ENCODE data around the gene KSR1.

The KSR1 gene

GRCh38 chr17:27540318-27541101, 84.3 kb downstream of the KSR1 start:
- Histone ChIP-seq H3K36me3 (no peaks in the 10 kb centered on the region), H3K27me3 (no peaks in the 10 kb centered on the region), H3K9me3 (no peaks in the 10 kb centered on the region), H3K4me3 (ENCODE audit: low read depth in 1 of 2, low read length in 1 of 2) (peak overlapping the region in 1 of 2 experiments; percentile 12), H3K27ac (peak overlapping the region; percentile 37), H3K4me1 (ENCODE audit: control insufficient read depth in 1 of 2, insufficient read depth in 1 of 2, low read depth in 1 of 2, low read length in 1 of 2) (peaks cover 37 to 39% of the 10 kb centered on the region in 2 experiments)
- TF ChIP-seq, protein P1, sequence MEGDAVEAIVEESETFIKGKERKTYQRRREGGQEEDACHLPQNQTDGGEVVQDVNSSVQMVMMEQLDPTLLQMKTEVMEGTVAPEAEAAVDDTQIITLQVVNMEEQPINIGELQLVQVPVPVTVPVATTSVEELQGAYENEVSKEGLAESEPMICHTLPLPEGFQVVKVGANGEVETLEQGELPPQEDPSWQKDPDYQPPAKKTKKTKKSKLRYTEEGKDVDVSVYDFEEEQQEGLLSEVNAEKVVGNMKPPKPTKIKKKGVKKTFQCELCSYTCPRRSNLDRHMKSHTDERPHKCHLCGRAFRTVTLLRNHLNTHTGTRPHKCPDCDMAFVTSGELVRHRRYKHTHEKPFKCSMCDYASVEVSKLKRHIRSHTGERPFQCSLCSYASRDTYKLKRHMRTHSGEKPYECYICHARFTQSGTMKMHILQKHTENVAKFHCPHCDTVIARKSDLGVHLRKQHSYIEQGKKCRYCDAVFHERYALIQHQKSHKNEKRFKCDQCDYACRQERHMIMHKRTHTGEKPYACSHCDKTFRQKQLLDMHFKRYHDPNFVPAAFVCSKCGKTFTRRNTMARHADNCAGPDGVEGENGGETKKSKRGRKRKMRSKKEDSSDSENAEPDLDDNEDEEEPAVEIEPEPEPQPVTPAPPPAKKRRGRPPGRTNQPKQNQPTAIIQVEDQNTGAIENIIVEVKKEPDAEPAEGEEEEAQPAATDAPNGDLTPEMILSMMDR (IDR thresholded peaks at IDR 0.05), result no peak

- Histone ChIP-seq H3K9me3 (no peaks in the 10 kb centered on the region), H3K36me3 (no peaks in the 10 kb centered on the region), H3K27me3 (no peaks in the 10 kb centered on the region), H3K4me1 (ENCODE audit: control insufficient read depth in 1 of 2, insufficient read depth in 1 of 2, low read depth in 1 of 2, low read length in 1 of 2) (peaks cover 39 to 41% of the 10 kb centered on the region in 2 experiments), H3K27ac (no peak overlapping the region), H3K4me3 (ENCODE audit: low read depth in 1 of 2, low read length in 1 of 2) (no peak overlapping the region)
- TF ChIP-seq, protein P1 (IDR thresholded peaks at IDR 0.05), result no peak
Observed at GRCh38 chr17:27541301-27542023, 85.2 kb downstream of the KSR1 start.

- H3K27ac ChIP-seq, result no peak overlapping the region
Observed at GRCh38 chr17:27542841-27543463, 86.7 kb downstream of the KSR1 start.

DNA sequence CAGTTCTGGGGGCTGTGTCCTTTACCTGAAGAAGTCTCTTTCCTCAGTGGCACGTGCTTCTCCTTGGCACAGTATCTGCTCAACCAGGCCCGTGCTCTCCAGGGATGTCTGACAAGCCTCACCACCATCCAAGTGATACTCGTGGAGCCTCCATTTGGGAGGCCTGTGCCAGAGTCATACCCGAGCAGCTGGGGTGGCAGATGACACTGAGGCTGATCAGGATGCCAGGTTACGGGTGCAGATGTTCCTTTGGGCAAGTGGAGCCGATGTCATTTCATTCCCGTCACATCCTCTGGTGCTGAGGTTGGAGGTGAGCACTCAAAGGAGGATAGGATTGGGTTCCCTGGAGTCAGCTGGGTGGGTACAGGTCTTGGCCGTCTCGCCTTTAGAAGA, 87.2 kb downstream of the KSR1 start:
- H3K36me3 ChIP-seq, result no peaks in the 10 kb centered on the region
- no peaks in the 10 kb centered on the region for H3K9me3 ChIP-seq
- TF ChIP-seq, protein P1 (IDR thresholded peaks at IDR 0.05), result no peak
- no peak overlapping the region for H3K27ac ChIP-seq
- H3K4me1 ChIP-seq (ENCODE audit: control insufficient read depth in 1 of 2, insufficient read depth in 1 of 2, low read depth in 1 of 2, low read length in 1 of 2), result peaks cover 39 to 41% of the 10 kb centered on the region in 2 experiments
- H3K4me3 ChIP-seq (ENCODE audit: low read depth in 1 of 2, low read length in 1 of 2), result no peak overlapping the region
- H3K27me3 ChIP-seq, result no peaks in the 10 kb centered on the region

More at GRCh38 chr17:27542841-27543463, 86.7 kb downstream of the KSR1 start:
- Histone ChIP-seq H3K4me3 (ENCODE audit: low read depth in 1 of 2, low read length in 1 of 2) (no peak overlapping the region), H3K9me3 (no peaks in the 10 kb centered on the region), H3K27me3 (no peaks in the 10 kb centered on the region), H3K4me1 (ENCODE audit: control insufficient read depth in 1 of 2, insufficient read depth in 1 of 2, low read depth in 1 of 2, low read length in 1 of 2) (peaks cover 39 to 41% of the 10 kb centered on the region in 2 experiments), H3K36me3 (no peaks in the 10 kb centered on the region)
- TF ChIP-seq, protein P1 (IDR thresholded peaks at IDR 0.05), result no peak

DNA sequence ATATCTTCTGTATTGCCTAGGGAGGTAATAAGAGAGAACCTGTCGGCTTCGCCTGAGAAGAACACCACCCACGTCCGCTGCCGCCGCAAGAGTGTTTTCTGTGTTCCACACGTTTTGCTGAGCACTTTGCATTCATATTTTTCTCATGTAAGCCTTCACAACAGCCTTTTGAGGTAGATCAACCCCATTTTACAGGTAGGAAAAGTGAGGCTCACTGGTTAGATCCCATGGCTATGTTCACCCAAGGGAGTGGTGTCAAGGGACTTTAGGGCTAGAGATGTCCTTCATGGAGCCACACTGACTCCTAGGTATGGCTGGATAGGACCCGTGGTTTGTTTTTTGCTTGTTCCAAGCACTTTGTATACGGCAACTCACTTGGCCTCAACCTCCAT, 87.7 kb downstream of the KSR1 start:
- H3K9me3 ChIP-seq, result no peaks in the 10 kb centered on the region
- H3K36me3 ChIP-seq, result no peaks in the 10 kb centered on the region
- peak overlapping the region; percentile 52 for H3K27ac ChIP-seq
- no peaks in the 10 kb centered on the region for H3K27me3 ChIP-seq
- no peak overlapping the region for H3K4me3 ChIP-seq (ENCODE audit: low read depth in 1 of 2, low read length in 1 of 2)
- H3K4me1 ChIP-seq (ENCODE audit: control insufficient read depth in 1 of 2, insufficient read depth in 1 of 2, low read depth in 1 of 2, low read length in 1 of 2), result peaks cover 39 to 41% of the 10 kb centered on the region in 2 experiments
- TF ChIP-seq, protein P1 (IDR thresholded peaks at IDR 0.05), result no peak
